Measurements from ENCODE around the gene CCT6B.
"Not testable (repeated sequence)": the region's sequence is repeated elsewhere in the genome, so short reads cannot be mapped to it uniquely, and the experiment has no call there.

The CCT6B gene

GRCh38 chr17:34979650-34980352 lies 18.5 kb upstream of the CCT6B start:
- no peak for DNase-seq

GRCh38 chr17:34979153-34979552 lies 17.9 kb upstream of the CCT6B start:
- DNase-seq, result no peak

- no peak for DNase-seq
Measured at GRCh38 chr17:34974794-34975785, 13.8 kb upstream of the CCT6B start.

GRCh38 chr17:34974179-34974578 lies 12.9 kb upstream of the CCT6B start:
- DNase-seq, result no peak

GRCh38 chr17:34958438-34958837 lies 2.8 kb downstream of the CCT6B start:
- DNase-seq, result no peak

GRCh38 chr17:34950780-34951179 lies 10.5 kb downstream of the CCT6B start:
- DNase-seq, result not testable (repeated sequence)

GRCh38 chr17:34930283-34930682 lies 31.0 kb downstream of the CCT6B start:
- DNase-seq, result no peak

- no peak for DNase-seq
Measured at GRCh38 chr17:34926661-34927060, 34.6 kb downstream of the CCT6B start.

- no peak for DNase-seq
Measured at GRCh38 chr17:34920676-34921075, 40.6 kb downstream of the CCT6B start.

- no peak for DNase-seq
Measured at GRCh38 chr17:34917381-34917780, 43.9 kb downstream of the CCT6B start.

- no peak for DNase-seq
Measured at GRCh38 chr17:34916120-34916519, 45.1 kb downstream of the CCT6B start.

GRCh38 chr17:34913001-34913400 lies 48.3 kb downstream of the CCT6B start:
- DNase-seq, result no peak

- no peak for DNase-seq
Measured at GRCh38 chr17:34909040-34909439, 52.2 kb downstream of the CCT6B start.

- DNase-seq, result no peak
Measured at GRCh38 chr17:34902831-34903547, 58.3 kb downstream of the CCT6B start.

GRCh38 chr17:34899643-34900291 lies 61.5 kb downstream of the CCT6B start:
- no peak for DNase-seq

GRCh38 chr17:34895383-34895782 lies 65.9 kb downstream of the CCT6B start:
- no peak for DNase-seq

GRCh38 chr17:34894964-34895363 lies 66.3 kb downstream of the CCT6B start:
- DNase-seq, result no peak

GRCh38 chr17:34892461-34893249 lies 68.6 kb downstream of the CCT6B start:
- DNase-seq, result no peak

- no peak for DNase-seq
Measured at GRCh38 chr17:34886831-34887230, 74.4 kb downstream of the CCT6B start.

- no peak for DNase-seq
Measured at GRCh38 chr17:34885076-34885475, 76.2 kb downstream of the CCT6B start.

GRCh38 chr17:34884597-34884996 lies 76.7 kb downstream of the CCT6B start:
- DNase-seq, result no peak
